RKO (cell line): ENCODE results near the gene CCDC78.
A peak's percentile ranks its signal among the peaks of the same experiment; 100 is the strongest.

Experiments
- DNase-seq: peaks from one replicate; pipeline ENCODE4 v3.0.0-alpha.2; 2016; ENCODE audit warnings: low spot score

Gene CCDC78

GRCh38 chr16:726438-727290, at the start of gene CCDC78, which contains the start of gene HAGHL:
TSS of gene CCDC78 (minus strand) at chr16:726443. CDS start at chr16:726367, 76 bp downstream.
TSS of gene HAGHL (plus strand) at chr16:727106. CDS start at chr16:727510, 404 bp downstream.
- peak; percentile 82 for DNase-seq

DNA sequence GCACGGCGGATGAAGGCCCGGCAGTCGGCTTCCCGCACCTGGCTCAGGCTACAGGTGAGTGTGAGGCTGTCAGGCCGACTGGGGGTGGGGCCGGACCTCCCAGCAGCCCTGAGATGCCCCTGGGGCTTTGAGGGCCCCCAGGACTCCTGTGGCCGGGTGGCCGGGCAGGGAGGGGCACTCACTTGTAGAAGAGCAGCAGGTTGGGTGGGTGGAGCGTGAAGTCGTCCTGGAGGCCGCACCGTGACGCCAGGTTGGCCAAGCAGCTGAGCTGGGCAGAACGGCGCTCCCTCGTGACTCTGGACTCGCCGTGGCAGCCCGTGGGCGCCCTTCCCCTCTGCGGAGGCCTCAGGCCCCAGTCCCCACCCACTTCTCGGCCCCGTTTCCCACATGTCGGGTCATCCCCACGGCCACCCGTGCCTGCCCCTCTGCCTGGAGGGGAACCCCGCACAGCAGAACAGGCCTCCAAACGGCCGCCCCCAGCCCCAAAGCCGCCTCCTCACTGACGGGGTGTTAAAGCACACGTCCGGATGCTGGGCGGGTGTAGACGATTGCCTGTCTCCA, 49.1 kb upstream of the CCDC78 start:
- no peak for DNase-seq

DNA sequence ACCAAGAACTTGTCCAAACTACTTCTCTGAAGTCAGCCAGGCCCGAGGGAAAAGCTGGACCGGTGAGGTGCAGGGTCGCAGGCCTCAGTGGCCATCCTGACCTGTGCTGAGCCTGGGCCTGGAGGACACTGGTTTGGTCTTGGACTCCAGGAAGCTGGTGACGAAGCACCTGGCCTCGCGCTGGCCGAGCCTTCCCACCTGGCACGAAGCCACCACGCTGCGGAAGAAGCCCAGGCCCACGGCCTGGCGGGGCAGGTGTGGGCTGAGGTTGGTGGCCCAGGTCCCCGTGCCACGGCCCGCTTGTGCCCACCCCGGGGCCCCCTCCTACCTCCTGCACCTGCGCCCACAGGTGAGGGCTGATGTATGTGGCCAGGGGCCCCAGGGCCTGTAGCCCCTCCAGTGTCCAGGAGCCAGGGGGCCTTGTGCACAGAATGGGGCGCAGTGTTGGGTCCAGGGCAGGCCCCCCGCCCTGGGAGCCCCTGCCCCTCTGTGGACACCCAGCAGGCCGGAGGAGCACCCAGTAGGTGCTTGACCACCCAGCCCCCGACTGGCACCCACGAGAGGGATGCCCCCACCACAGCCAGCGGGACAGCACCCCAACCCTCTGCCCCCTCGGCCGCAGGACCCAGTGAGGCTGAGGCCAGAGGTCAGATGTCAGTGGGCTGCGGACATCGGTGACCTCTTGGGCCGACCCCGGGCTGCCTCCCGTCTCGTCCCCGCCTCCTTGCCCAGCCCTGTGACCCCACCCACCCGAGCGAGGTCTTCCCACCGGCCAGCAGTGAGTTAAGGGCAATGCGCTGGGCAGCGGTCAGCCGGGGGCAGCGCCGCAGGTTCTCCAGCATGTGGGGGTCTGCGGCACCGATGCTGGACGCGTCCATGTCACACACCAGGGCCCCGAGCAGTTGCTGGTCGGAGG, 48.1 kb upstream of the CCDC78 start:
- no peak for DNase-seq

DNA sequence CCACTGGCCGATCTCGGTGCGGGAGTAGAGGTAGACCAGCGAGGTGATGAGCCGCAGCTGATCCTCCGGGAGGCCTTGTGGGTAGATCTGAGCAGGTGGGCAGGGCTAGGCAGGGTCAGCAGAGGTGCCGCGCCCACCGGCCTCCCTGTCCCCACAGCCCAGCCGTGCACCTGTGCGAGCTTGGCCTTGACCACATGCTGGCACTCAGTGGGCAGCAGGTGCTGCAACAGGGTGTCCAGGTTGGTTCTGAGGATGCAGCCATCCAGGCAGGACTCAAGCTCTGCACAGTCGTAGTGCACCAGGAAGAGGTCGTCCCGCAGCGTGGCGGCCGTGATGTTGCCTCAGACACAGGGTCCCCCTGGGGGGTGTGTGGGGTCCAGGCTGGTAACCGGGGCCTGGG, 46.7 kb upstream of the CCDC78 start:
- no peak for DNase-seq

DNA sequence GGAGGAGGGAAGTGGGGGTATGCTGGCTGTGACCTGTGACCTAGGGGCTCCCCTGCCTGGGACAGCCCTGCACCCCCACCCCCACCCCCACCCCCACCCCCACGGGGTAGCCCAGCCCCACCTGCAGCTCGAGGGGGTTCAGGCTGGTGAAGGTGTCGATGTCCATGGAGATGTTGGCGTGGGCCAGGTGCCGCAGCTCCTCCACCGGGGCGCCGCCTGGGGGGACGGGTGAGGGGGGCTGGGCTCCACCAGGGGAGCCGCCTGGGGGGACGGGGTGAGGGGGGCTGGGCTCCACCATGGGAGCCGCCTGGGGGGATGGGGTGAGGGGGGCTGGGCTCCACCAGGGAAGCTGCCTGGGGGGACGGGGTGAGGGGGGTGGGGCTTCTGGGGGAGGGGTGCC, 44.2 kb upstream of the CCDC78 start:
- DNase-seq = no peak

- DNase-seq = no peak
Observed at GRCh38 chr16:769934-770333, 43.7 kb upstream of the CCDC78 start.

DNA sequence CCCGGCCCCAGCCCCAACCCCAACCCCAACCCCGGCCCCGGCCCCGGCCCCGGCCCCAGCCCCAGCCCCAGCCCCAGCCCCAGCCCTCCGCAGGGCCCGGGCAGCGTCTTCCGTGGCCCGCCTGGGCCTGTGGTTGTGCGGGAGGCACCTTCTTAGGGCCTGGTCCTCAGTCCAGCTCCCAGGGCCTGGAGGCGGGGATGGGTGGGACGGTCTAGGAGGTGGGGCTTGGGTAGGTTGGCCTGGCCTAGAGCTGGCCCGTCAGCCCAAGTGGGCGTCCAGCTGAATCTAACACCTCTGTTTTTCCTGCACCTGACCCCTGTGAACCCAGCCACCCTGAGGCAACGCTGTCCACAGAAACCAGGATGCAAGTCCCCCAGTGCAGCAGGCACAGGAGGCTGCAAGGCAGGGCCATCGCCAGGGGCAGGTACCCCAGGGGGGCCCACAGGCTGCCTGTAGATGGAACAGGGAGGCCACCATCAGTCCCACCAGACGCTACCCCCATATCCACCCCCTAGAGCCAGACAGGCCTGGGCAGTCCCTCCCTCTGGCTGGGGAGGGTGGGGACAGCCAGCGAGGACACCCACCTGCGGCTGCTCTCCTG, 43.0 kb upstream of the CCDC78 start:
- DNase-seq = no peak

- no peak for DNase-seq
Observed at GRCh38 chr16:768428-768827, 42.2 kb upstream of the CCDC78 start.

DNA sequence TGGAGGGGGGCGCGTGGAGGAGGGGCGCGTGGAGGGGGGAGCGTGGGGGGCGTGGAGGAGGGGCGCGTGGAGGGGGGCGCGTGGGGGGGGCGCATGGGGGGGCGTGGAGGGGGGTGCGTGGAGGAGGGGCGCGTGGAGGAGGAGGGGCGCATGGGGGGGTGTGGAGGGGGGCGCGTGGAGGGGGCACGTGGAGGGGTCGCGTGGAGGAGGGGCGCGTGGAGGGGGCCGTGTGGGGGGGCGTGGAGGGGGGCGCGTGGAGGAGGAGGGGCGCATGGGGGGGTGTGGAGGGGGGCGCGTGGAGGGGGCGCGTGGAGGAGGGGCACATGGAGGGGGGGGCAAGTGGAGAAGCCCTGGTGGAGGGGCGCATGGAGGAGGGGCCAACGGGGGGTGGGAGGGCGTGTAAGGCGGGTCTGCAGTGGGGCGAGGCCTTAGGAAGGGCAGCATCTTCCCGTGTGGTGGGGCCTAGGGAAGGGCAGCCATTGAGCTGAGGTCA, 41.5 kb upstream of the CCDC78 start:
- no peak for DNase-seq

GRCh38 chr16:766820-767640, 40.8 kb upstream of the CCDC78 start:
- DNase-seq = no peak

GRCh38 chr16:766008-766819, 40.0 kb upstream of the CCDC78 start:
- no peak for DNase-seq

GRCh38 chr16:765488-765865, 39.2 kb upstream of the CCDC78 start:
- no peak for DNase-seq

GRCh38 chr16:764848-765487, 38.7 kb upstream of the CCDC78 start:
- DNase-seq = no peak

DNA sequence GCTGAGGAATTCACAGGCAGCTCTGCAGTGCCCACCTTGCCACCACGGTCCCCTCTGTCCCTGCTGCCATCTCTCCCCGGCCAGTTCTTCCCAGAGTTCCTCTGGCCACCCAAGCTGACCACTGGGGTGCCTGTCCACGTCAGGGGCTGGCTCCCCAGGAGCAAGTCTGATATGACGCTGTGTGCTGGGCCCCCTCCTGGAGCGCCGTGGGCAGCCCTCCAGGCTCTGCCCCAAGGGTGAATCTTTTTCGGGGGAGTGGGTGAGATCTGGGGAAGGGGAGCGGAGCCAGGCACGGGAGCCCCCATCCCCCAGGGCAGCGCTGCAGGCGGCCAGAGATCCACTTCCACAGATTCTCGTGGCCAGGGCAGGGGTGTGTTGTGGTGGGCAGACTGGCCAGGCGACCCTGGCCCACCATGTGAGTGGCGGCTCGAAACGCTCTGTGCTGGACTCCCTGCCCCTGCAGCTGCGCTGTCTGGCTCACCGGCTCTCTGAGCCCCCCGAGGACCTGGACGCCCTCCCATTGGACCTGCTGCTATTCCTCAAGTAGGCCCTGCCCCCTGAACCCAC, 38.0 kb upstream of the CCDC78 start:
- DNase-seq = no peak

DNA sequence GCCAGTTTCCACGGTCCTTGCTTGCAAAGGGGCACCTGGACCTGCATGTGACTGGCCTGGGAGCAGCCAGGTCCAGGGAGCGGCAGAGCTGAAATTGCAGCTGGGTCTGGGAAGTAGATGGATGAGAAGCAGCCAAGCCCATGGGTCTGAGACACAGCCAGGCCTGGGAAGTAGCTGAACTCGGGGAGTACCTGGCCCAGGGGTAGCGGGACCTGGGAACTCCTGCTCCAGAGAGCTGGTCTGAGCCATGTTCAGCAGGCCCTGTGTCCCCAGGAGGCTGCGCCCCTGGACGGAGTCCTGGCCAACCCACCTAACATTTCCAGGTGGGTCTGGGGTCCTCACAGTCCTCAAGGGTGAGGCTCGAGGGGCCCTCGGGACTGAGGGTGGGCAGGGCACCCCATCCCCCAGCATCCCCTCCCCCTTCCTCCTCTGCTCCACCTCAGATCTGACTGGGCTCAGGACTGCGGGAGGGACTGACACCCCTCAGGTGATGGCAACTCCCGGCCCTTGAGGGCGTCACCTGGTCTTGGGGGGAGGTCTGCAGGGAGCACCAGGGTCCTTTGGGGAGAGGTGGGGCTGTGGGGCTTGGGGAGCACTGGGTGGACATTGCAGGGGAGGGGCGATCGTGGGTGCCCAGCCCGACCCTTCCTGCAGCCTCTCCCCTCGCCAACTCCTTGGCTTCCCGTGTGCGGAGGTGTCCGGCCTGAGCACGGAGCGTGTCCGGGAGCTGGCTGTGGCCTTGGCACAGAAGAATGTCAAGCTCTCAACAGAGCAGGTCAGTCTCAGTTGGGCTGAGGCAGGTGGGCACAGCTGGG, 37.3 kb upstream of the CCDC78 start:
- DNase-seq = no peak

- no peak for DNase-seq
Observed at GRCh38 chr16:762595-763268, 36.5 kb upstream of the CCDC78 start.

DNA sequence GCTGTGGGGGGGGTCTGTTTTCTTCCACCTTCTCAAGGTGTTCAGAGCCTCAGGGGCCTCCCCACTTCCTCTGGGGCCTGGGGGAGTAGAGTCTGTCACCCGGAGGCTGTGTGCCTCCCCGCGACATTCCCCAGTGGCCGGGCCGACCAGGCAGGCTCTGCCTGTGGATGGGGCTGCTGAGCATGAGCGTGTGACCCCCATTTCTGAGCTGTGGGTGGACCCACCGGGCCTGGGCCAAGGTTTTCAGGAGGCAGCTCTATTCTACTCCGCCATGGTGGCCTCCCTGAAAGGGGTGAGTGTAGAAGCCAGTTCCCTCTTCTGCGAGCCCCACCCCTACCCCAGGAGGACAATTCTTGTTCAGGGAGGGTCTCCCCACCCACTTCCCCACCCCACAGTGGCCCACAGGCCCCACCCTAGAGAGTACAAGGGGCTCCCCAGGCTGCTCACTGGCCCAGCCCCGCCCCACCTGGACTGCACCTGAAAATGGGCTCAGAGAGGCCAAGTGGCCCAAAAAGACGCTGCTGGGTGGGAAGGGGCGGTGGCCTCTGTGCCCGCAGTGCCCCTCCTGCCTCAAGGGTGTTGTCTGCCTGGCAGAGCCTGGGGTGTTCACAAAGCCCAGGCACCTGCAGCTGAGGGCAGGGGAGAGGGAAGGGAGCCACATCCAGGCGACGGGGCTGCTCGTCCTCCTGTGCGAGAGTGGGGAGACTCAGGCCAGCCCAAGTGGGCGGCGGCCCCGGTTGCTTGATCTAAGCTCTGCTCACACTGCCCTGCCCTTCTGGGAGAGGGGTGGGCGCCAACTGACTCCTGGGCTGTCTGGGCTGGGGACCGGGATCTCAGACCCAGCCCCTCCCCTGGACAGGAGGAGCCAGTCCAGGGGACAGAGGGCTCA, 35.6 kb upstream of the CCDC78 start:
- no peak for DNase-seq
